Trophoblast cell (in vitro differentiated cells and primary cell): ENCODE data around the gene FAM193A.

Experiments used
- DNase-seq, 2 donors: peaks; one replicate each; pipeline ENCODE4 v3.0.0-alpha.2; 2016
- H2AFZ ChIP-seq: 2 replicates; pipeline ENCODE4 v1.6.1; 2013; ENCODE audit warnings: low read length, moderate library complexity, mild to moderate bottlenecking; ENCODE audit not compliant: insufficient read depth, poor library complexity
- H2AK5ac ChIP-seq: 2 replicates; pipeline ENCODE4 v1.6.1; 2013; ENCODE audit warnings: mild to moderate bottlenecking, low read length
- H2BK120ac ChIP-seq: 2 replicates; pipeline ENCODE4 v1.6.1; 2013; ENCODE audit warnings: low read length, mild to moderate bottlenecking, moderate library complexity; ENCODE audit not compliant: insufficient read depth, poor library complexity
- H2BK12ac ChIP-seq: 2 replicates; pipeline ENCODE4 v1.6.1; 2013; ENCODE audit warnings: mild to moderate bottlenecking, low read length, moderate library complexity
- H2BK5ac ChIP-seq: 2 replicates; pipeline ENCODE4 v1.6.1; 2013; ENCODE audit warnings: low read length, low read depth, moderate library complexity, mild to moderate bottlenecking; ENCODE audit not compliant: poor library complexity
- H3K14ac ChIP-seq: 2 replicates; pipeline ENCODE4 v1.6.1; 2013; ENCODE audit warnings: mild to moderate bottlenecking, low read length
- H3K18ac ChIP-seq: 2 replicates; pipeline ENCODE4 v1.6.1; 2013; ENCODE audit warnings: mild to moderate bottlenecking, low read length
- H3K23ac ChIP-seq: 2 replicates; pipeline ENCODE4 v1.6.1; 2013; ENCODE audit warnings: low read length
- H3K27ac ChIP-seq: 2 replicates; pipeline ENCODE4 v1.5.1; 2013; ENCODE audit warnings: low read depth, mild to moderate bottlenecking, inconsistent platforms, low read length, moderate library complexity
- H3K27me3 ChIP-seq: 2 replicates; pipeline ENCODE4 v1.6.1; 2013; ENCODE audit warnings: inconsistent platforms, mild to moderate bottlenecking, low read length, moderate library complexity; ENCODE audit not compliant: insufficient read depth
- H3K36me3 ChIP-seq, 2 experiments: 1 replicate in 1 of 2; 2 replicates in 1 of 2; pipeline ENCODE4 v1.6.1; 2013; ENCODE audit warnings: low read length in 2 of 2, mild to moderate bottlenecking in 2 of 2, moderate library complexity in 1 of 2; ENCODE audit not compliant: insufficient read depth in 2 of 2, control insufficient read depth in 1 of 2
- H3K4ac ChIP-seq: 2 replicates; pipeline ENCODE4 v1.6.1; 2013; ENCODE audit warnings: low read depth, mild to moderate bottlenecking, low read length, moderate library complexity
- H3K4me1 ChIP-seq, 2 experiments: 1 replicate in 1 of 2; 2 replicates in 1 of 2; pipeline ENCODE4 v1.6.1; 2013; ENCODE audit warnings: low read length in 2 of 2, mild to moderate bottlenecking in 2 of 2, moderate library complexity in 1 of 2; ENCODE audit not compliant: insufficient read depth in 2 of 2, control insufficient read depth in 1 of 2
- H3K4me2 ChIP-seq: 2 replicates; pipeline ENCODE4 v1.6.1; 2013; ENCODE audit warnings: inconsistent platforms, mild to moderate bottlenecking, low read length, moderate library complexity
- H3K4me3 ChIP-seq: 2 replicates; pipeline ENCODE4 v1.5.1; 2013; ENCODE audit warnings: mild to moderate bottlenecking, low read depth, low read length, inconsistent platforms
- H3K79me1 ChIP-seq: one replicate; pipeline ENCODE4 v1.6.1; 2013; ENCODE audit warnings: low read length
- H3K79me2 ChIP-seq: 2 replicates; pipeline ENCODE4 v1.6.1; 2013; ENCODE audit warnings: low read length, mild to moderate bottlenecking; ENCODE audit not compliant: control insufficient read depth, insufficient read depth, poor library complexity
- H3K9ac ChIP-seq: 2 replicates; pipeline ENCODE4 v1.6.1; 2013; ENCODE audit warnings: mild to moderate bottlenecking, low read length
- H3K9me3 ChIP-seq: 2 replicates; pipeline ENCODE4 v1.6.1; 2013; ENCODE audit warnings: low read depth, mild to moderate bottlenecking, control low read depth, inconsistent platforms, low read length; ENCODE audit not compliant: insufficient read depth
- H4K12ac ChIP-seq: 2 replicates; pipeline ENCODE4 v1.6.1; 2013; ENCODE audit warnings: low read depth, mild to moderate bottlenecking, low read length, moderate library complexity
- H4K8ac ChIP-seq: 2 replicates; pipeline ENCODE4 v1.6.1; 2013; ENCODE audit warnings: low read depth, mild to moderate bottlenecking, low read length, moderate library complexity
- H4K91ac ChIP-seq: one replicate; pipeline ENCODE4 v1.6.1; 2013; ENCODE audit warnings: low read depth, mild to moderate bottlenecking, low read length, moderate library complexity
- WGBS: extraction: QIAGEN DNeasy Blood & Tissue Kit; methylation state at CpG from one replicate; pipeline ENCODE4 v1.1.7; 2013; ENCODE audit warnings: missing lambda C conversion rate; ENCODE audit not compliant: insufficient read length, insufficient coverage; ENCODE audit errors: extremely low coverage; 5-methylcytosine and 5-hydroxymethylcytosine counted together

FAM193A gene

DNA sequence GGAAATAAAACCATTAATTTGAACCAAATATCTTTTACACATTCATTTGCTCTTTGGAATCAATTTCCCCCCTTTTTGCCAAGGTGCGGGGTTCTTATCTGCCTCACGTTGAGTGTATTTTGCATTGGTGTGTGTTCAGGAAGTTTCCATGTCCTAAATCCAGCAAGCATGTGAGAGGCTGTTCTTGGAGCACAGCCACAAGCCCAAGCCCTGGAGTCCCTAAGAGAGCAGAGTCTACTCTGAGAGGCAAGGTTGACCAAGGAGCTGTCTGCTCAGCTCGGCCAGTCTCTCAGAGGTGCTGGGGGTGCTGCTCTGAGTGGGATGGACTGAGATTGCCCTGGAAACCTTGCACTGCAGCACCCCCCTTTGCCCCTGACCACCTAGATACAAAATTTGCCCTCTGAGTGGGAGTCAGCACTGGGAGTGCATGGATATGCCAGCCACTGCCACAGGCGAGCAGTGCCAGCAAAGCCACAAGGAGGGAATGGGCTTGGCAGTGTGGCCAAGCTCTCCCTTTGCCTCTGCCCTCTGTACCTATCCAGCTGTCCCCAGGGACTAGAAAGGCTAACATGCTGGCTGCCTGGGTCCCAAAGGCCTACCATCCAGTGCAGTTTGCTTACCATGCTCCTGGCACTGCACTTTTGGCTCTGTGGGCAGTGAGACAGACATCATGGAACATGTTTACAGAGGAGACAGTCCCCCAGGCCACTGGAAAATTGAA lies 20.5 kb upstream of the FAM193A start:
- no CpG with 5 or more reads among the region's 4 CpGs for WGBS
- Histone ChIP-seq H4K8ac (no peak overlapping the region), H3K79me1 (no peaks in the 10 kb centered on the region), H2BK120ac (no peak overlapping the region), H3K36me3 (peaks cover 43 to 47% of the 10 kb centered on the region in 2 experiments), H3K79me2 (no peaks in the 10 kb centered on the region), H3K4ac (no peak overlapping the region), H3K9me3 (no peaks in the 10 kb centered on the region), H3K23ac (no peak overlapping the region), H3K27me3 (no peaks in the 10 kb centered on the region), H2BK5ac (no peak overlapping the region), H2AK5ac (no peak overlapping the region), H3K18ac (no peak overlapping the region), H4K12ac (no peak overlapping the region), H3K4me2 (no peak overlapping the region), H2BK12ac (no peak overlapping the region), H2AFZ (no peak overlapping the region), H3K9ac (no peak overlapping the region), H3K14ac (no peak overlapping the region), H3K27ac (no peak overlapping the region), H3K4me1 (no peaks in the 10 kb centered on the region), H3K4me3 (no peak overlapping the region), H4K91ac (no peak overlapping the region)
- DNase-seq, result no peak

DNA sequence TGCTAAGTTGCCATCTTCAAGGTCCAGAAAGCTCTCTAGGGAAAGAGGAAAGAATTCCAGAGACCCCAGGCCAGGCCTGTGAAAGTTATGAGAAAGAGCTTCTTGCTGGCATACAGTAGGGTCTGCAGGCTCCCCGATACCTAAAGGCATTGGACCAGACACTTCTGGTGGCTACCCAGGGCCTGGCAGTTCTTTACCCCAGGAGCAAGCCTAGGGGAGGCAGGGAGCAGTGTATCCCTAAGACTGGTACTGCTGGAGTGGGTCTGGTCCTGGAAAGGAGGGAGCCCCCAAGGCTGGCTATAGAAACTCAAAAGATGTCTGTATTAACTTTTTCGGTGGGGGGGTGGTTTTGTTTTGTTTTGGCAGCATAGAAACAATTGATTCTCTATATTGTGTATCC lies 19.8 kb upstream of the FAM193A start:
- no peak overlapping the region for H2BK5ac ChIP-seq
- no peak overlapping the region for H2BK120ac ChIP-seq
- H3K36me3 ChIP-seq, result peaks cover 41 to 45% of the 10 kb centered on the region in 2 experiments
- no peaks in the 10 kb centered on the region for H3K4me1 ChIP-seq
- H3K9ac ChIP-seq, result no peak overlapping the region
- H3K9me3 ChIP-seq, result no peaks in the 10 kb centered on the region
- no peak overlapping the region for H3K4me3 ChIP-seq
- no peaks in the 10 kb centered on the region for H3K79me2 ChIP-seq
- H3K18ac ChIP-seq, result no peak overlapping the region
- no peak overlapping the region for H4K12ac ChIP-seq
- no peak overlapping the region for H3K4me2 ChIP-seq
- no peak overlapping the region for H4K91ac ChIP-seq
- no peak overlapping the region for H3K4ac ChIP-seq
- no peak overlapping the region for H4K8ac ChIP-seq
- no peak for DNase-seq
- WGBS, result no CpG with 5 or more reads among the region's 2 CpGs
- H3K14ac ChIP-seq, result no peak overlapping the region
- H2AFZ ChIP-seq, result no peak overlapping the region
- no peak overlapping the region for H3K27ac ChIP-seq
- H3K23ac ChIP-seq, result no peak overlapping the region
- no peaks in the 10 kb centered on the region for H3K79me1 ChIP-seq
- H3K27me3 ChIP-seq, result no peaks in the 10 kb centered on the region
- H2BK12ac ChIP-seq, result no peak overlapping the region
- no peak overlapping the region for H2AK5ac ChIP-seq

DNA sequence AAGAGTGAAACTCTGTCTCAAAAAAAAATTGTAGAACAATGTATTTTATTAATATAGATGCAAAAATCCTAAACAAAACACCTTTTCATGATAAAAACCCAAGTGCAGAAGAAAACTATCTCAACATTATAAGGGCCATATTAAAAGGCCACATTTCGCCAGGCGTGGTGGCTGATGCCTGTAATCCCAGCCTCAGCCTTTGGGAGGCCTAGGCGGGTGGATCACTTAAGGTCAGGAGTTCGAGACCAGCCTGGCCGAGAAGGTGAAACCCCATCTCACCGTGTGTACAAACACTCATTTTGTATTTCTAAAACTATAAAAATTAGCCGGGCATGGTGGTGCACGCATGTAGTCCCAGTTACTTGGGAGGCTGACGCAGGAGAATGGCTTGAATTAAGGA lies 9.9 kb upstream of the FAM193A start:
- H3K27me3 ChIP-seq, result no peaks in the 10 kb centered on the region
- no peak overlapping the region for H3K4me3 ChIP-seq
- DNase-seq, result no peak
- no peak overlapping the region for H3K14ac ChIP-seq
- no peaks in the 10 kb centered on the region for H3K36me3 ChIP-seq
- H3K79me2 ChIP-seq, result no peaks in the 10 kb centered on the region
- no peaks in the 10 kb centered on the region for H3K9me3 ChIP-seq
- H2BK5ac ChIP-seq, result no peak overlapping the region
- H3K4me2 ChIP-seq, result no peak overlapping the region
- H2AFZ ChIP-seq, result no peak overlapping the region
- no CpG with 5 or more reads among the region's 9 CpGs for WGBS
- no peak overlapping the region for H4K91ac ChIP-seq
- H2BK120ac ChIP-seq, result no peak overlapping the region
- H3K79me1 ChIP-seq, result no peaks in the 10 kb centered on the region
- no peak overlapping the region for H3K18ac ChIP-seq
- no peak overlapping the region for H4K12ac ChIP-seq
- no peak overlapping the region for H3K9ac ChIP-seq
- no peak overlapping the region for H2BK12ac ChIP-seq
- H3K23ac ChIP-seq, result no peak overlapping the region
- H3K4me1 ChIP-seq, result no peaks in the 10 kb centered on the region
- H3K4ac ChIP-seq, result no peak overlapping the region
- H3K27ac ChIP-seq, result no peak overlapping the region
- H4K8ac ChIP-seq, result no peak overlapping the region
- H2AK5ac ChIP-seq, result no peak overlapping the region

DNA sequence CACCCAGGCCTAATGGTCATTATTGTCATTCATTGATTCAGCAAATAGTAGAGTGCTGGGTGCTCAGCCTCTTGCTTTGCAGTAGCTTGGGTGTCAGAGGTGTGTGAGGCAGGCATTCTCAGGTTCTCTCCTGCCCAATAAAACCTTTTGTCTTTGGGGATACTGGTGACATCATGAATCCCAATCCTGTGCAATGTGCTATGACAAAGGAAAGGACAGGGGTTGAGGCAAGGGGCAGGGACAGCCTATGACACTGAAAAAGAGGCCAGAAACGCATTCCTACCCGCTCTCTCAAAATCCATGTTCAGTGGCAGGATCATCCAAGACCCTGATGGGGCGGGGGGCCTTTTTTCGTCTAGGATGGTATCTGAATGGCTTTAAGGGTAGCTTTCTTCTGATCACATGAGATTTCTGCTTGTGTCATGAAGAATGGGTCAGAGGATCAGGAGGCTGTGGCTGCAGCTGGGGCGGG lies 1.5 kb upstream of the FAM193A start:
- no peaks in the 10 kb centered on the region for H3K9me3 ChIP-seq
- peaks cover 0 to 2% of the 10 kb centered on the region in 2 experiments for H3K4me1 ChIP-seq
- H2AFZ ChIP-seq, result peak overlapping the region; percentile 6
- H2BK120ac ChIP-seq, result no peak overlapping the region
- no peak overlapping the region for H2BK5ac ChIP-seq
- peak overlapping the region; percentile 19 for H4K12ac ChIP-seq
- peak overlapping the region; percentile 7 for H2AK5ac ChIP-seq
- no peak overlapping the region for H2BK12ac ChIP-seq
- H3K27ac ChIP-seq, result no peak overlapping the region
- no peaks in the 10 kb centered on the region for H3K27me3 ChIP-seq
- no peak overlapping the region for H3K4ac ChIP-seq
- H3K79me1 ChIP-seq, result peaks cover 13% of the 10 kb centered on the region
- no peak overlapping the region for H3K4me3 ChIP-seq
- DNase-seq, result no peak
- peak overlapping the region; percentile 69 for H3K18ac ChIP-seq
- peak overlapping the region; percentile 88 for H4K8ac ChIP-seq
- H3K9ac ChIP-seq, result peak overlapping the region; percentile 91
- no CpG with 5 or more reads among the region's 5 CpGs for whole genome bisulfite sequencing
- H3K79me2 ChIP-seq, result peaks cover 22% of the 10 kb centered on the region
- no peak overlapping the region for H3K23ac ChIP-seq
- peak overlapping the region; percentile 88 for H3K4me2 ChIP-seq
- H4K91ac ChIP-seq, result peak overlapping the region; percentile 90
- H3K14ac ChIP-seq, result peak overlapping the region; percentile 97
- H3K36me3 ChIP-seq, result peaks cover 2% of the 10 kb centered on the region in 2 experiments
